CD4-positive, alpha-beta T cell treated with Interferon alpha-2 for 1 hour (primary cell): ENCODE results near the gene MGAM2.

Experiments used
- DNase-seq, 2 donors: peaks; one replicate each; pipeline ENCODE4 v3.0.0-alpha.2; 2020 to 2022

The MGAM2 gene

GRCh38 chr7:142123184-142123583 lies 11.7 kb downstream of the MGAM2 start:
- no peak for DNase-seq

- no peak for DNase-seq
Observed at GRCh38 chr7:142125256-142125955, 13.9 kb downstream of the MGAM2 start.

DNA sequence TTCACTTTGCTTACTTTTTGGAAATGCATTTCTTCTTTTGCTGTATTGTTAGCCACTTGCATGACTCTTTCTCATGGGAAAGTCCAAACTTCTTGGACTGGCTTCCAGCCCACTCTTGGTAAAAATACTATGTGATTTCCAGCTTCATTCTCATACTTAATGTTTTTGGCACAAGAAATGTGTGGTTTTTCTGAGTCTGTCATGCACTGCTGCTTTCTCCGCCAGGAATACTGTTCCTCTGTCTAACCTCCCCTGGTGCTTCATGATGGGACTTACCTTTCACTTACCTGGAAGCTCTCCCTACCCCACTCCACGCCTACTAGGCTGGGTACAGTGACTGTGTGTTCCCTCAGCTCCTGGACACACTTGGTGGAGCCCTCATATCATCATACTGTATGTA lies 18.7 kb downstream of the MGAM2 start:
- DNase-seq: no peak

DNA sequence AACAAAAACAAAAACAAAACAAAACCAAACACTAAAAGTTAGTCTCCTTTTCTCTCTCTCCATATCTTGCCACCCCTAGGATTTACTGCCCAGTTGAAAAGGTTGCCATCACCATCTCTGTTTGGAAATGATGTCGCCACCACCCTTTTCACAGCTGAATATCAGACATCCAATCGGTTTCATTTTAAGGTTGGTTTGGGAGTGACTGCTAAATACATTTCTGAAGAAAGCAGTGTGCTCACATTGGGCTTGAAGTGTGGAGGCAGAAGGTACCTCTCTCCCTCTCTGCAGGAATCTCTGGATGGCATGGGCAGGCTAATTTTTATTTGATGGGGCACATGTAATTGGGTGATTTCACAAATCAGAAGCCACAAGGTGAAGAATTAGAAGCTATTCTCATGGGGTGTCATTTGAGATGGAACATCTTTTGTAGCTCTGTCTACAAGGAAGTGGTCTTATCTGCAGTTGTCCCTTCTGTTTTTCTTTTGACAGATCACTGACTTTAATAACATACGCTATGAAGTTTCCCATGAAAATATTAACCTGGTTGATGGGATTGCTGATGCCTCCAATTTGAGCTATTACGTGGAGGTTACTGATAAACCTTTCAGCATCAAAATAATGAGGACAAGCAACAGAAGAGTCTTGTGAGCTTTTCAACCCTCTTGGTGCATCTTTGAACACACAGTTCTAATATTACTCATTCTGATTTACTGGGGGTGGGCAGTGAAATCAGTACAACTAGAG lies 20.1 kb downstream of the MGAM2 start:
- no peak for DNase-seq

- DNase-seq: no peak
Observed at GRCh38 chr7:142133731-142134148, 22.2 kb downstream of the MGAM2 start.

DNA sequence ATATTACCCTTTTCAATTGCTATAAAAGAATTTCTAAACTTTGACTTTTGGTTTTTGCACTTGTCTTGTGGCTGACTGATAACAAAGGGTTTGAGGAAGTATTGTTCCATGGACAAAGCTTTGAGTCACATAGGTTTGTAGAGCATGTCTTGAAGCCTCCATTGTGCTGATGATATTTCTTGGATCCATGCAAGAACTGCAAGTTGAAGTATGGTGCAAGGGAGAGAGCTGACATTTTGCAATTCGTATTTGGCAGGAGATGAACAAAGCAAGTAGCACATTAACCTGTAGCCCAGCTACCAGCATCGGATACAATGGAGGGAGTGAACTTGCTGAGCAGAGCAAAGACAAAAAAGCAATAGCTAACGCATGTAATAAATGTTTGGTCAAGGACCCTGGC lies 23.4 kb downstream of the MGAM2 start:
- no peak for DNase-seq

DNA sequence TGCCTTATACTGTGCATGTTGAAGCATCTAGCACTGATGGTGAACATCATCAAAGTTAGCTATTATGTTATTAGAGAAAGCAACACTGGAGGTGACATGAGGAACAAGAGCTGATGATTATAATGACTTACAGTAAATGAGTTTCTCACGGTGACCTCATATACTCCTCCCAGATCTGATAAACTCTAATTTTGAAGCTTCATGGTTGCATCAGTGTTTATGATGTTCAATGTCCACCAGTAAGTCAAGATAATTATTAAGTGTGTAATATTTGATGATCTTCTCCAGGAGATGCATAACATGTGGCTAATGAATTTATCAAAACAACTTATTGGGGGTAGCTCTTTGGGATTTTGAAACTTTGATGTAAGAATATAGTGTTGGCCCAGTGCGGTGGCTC lies 27.5 kb downstream of the MGAM2 start:
- DNase-seq: no peak

- DNase-seq: no peak
Observed at GRCh38 chr7:142139597-142140400, 28.3 kb downstream of the MGAM2 start.

- no peak for DNase-seq
Observed at GRCh38 chr7:142140401-142140959, 29.0 kb downstream of the MGAM2 start.

GRCh38 chr7:142142702-142143101 lies 31.2 kb downstream of the MGAM2 start:
- DNase-seq: no peak

DNA sequence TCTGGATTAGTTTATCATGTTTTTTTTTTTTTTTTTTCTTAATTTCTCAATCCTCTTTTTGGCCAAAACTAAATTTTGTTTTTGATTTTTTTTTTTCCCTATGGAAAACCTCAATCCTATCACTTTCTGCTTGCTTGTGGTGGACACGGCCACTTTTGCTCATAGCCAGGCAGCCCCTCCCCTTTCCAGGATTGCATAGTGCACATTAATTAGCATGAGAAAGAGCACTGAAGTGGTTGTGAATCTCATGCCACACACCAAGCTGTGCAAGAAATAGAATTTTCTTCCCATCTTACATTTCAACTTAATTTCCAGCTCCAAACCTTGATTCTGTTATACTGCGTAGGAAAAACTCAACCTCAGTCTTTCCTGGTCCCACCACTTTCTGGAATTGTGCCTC lies 34.6 kb downstream of the MGAM2 start:
- DNase-seq: no peak

- DNase-seq: no peak
Observed at GRCh38 chr7:142150356-142150755, 38.8 kb downstream of the MGAM2 start.

GRCh38 chr7:142150869-142151268 lies 39.4 kb downstream of the MGAM2 start:
- DNase-seq: no peak

DNA sequence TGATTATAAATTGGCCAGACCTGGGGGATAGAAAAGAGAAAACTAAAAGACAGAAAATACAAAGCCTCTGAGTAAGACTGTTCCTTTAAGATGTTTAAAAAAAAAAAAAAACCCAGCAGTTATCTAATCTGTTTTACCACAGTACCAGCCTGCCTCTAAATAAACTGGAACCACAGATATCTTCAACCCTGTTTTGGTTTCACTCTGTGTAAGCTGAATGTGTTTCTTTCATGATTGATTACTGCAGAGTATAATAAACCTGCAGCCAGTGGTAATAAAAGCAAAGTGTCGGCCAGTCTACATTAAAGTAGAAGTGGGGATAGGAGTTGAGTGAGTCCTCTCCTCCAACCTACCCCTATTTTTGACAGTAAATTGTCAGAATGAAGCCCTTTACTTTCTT lies 40.6 kb downstream of the MGAM2 start:
- no peak for DNase-seq

DNA sequence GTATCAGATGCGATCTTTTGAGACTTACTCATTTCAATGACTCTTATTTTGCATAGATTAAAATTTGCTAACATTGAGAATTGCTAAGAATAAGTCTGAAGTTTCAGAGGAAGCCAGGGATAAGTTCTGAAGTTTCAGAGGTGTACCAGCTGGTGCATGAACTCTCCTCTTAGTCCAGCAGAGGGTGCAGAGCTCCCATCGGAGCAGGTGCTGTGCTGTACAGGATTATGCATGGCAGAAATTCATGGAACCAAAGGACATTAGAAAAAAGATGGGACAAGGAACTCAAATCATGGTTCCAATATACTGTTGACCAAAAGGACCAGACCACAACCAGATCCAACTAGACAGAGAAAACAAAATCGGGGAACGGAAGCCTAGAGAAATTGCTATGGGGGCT lies 41.9 kb downstream of the MGAM2 start:
- DNase-seq: no peak

DNA sequence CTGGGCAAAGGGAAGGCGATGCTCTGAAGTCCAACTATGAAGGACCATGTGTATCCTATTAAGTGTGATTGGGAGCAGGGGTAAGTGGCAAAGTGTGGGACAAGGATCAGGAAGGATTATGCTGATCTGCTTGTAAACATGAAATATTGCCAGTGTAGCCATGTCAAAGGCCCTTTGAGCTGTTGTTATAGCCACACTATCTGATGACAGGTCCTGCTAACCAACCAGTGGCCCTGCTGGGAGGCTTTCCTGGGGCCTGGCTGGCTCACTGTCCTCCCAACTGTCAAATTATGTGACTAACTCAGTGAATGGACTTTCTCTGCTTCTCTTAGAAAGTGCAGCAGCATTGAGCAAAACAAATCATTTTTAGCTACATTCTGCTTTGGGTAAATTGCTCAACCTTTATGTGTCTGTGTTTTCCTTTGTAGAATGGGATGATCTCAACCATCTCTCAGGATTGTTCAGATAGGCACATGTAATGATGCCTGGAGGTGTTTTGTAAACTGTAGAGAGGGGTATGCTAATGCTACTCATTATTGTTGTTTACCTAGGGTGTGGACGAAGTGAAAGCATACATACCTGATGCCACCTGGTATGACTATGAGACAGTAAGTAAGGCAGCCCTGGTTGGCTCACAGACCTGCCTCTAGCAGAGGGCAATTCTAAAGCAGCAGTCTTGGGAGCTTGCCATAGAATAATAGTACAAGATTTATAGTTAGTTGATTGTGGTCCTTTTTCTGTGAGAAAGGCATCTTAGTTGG lies 47.4 kb downstream of the MGAM2 start:
- DNase-seq: no peak

GRCh38 chr7:142161921-142162320 lies 50.4 kb downstream of the MGAM2 start:
- DNase-seq: no peak

DNA sequence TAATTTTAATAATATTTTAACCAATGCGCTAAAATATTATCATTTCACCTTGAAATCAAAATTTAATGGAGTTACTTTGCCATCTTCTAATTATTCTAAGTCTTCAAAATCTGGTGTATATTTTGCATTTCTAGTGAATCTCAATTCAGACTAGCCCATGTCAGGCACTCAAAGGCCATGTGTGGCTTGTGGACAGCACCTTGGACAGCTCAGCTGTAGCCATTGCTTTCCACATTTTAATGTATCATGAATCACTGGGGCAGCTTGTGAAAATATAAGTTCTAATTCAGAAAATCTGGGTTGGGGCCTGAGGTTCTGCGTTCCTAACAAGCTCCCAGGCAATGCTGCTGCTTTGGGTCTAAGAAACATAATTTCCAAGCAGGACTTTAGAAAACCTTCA lies 57.2 kb downstream of the MGAM2 start:
- no peak for DNase-seq

DNA sequence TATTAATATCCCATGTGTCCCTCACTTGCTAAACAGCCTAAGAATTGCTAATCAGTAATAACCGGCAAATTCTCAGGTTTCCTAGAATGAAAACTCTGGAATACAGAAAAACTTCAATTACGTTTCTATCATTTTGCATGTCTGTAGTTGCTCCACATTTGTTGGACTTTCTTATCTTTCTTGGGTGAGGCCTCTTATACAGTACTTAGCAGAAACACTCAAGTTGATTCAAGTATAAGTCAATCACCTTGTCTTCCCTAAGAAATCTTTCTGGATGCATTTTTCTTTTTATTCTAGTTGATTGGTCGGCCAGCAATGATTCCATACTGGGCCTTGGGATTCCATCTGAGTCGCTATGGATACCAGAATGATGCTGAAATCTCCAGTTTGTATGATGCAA lies 61.4 kb downstream of the MGAM2 start:
- no peak for DNase-seq

GRCh38 chr7:142174441-142174840 lies 62.9 kb downstream of the MGAM2 start:
- DNase-seq: no peak

- DNase-seq: no peak
Observed at GRCh38 chr7:142175594-142175993, 64.1 kb downstream of the MGAM2 start.

DNA sequence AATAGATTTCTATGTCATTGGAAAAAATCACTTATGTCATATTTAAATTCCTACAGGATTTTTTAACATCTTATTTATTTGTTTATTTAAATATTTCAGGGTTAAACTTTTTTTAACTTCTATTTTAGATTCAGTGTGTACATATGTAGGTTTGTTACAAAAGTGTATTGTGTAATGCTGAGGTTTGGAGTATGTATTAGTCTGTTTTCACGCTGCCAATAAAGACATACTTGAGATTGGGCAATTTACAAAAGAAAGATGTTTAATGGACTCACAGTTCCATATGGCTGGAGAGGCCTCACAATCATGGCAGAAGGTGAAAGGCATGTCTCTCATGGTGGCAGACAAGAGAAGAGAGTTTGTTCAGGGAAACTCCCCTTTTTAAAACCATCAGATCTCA lies 65.4 kb downstream of the MGAM2 start:
- DNase-seq: no peak

DNA sequence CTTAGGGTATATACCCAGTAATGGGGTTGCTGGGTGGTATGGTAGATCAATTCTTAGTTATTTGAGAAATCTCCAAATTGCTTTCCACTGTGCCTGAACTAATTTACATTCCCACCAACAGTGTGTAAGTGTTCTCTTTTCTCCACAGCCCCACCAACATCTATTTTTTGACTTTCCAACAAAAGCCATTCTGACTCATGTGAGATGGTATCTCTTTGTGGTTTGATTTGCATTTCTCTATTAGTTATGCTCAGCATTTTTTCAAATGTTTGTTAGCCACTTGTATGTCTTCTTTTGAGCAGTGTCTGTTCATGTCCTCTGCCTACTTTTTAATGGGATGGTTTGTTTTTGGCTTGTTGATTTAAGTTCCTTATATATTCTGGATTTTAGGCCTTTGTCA lies 66.4 kb downstream of the MGAM2 start:
- DNase-seq: no peak
